ENCODE results near the gene CAMSAP2. TPM values are rescaled to one million over a fixed set of nuclear protein-coding genes. Genes with fewer than 3 reads are reported as not detected.

The CAMSAP2 gene
- total and polyA plus RNA-seq, 2 of the 4 experiments (the other 2 are of a cell fraction) = 8.3 to 29.4 TPM

- Histone ChIP-seq H2AK9ac (replicated peaks; ENCODE audit: low read depth, low read length, poor library complexity) (no peak overlapping the region), H3K4me2 (ENCODE audit: low read depth, low read length) (no peak overlapping the region), H3K56ac (ENCODE audit: extremely low read depth, insufficient read depth, low read length) (no peak overlapping the region), H3K9me3 (ENCODE audit: control insufficient read depth, insufficient read depth, low read length) (no peaks in the 10 kb centered on the region), H2BK15ac (ENCODE audit: low read depth, low read length) (no peak overlapping the region), H3K4ac (ENCODE audit: low read depth, low read length) (no peak overlapping the region), H3K14ac (replicated peaks; ENCODE audit: low read depth, low read length) (no peak overlapping the region), H4K8ac (ENCODE audit: low read depth in 2 of 2, low read length in 2 of 2) (no peak overlapping the region), H3K4me3 (ENCODE audit: insufficient read depth, low read depth, low read length) (no peak overlapping the region), H3K23ac (ENCODE audit: low read depth, low read length) (no peak overlapping the region; the same call in 1 of the 2 replicates), H3K79me1 (ENCODE audit: low read depth in 1 of 2, low read length in 2 of 2) (peaks cover 6 to 31% of the 10 kb centered on the region in 2 experiments; a peak in 3 of 4 replicates), H3K9ac (ENCODE audit: low read depth, low read length) (no peak overlapping the region), H2BK20ac (ENCODE audit: low read depth, low read length) (no peak overlapping the region), H4K20me1 (ENCODE audit: insufficient read depth, low read length) (no peaks in the 10 kb centered on the region), H2AK5ac (ENCODE audit: low read depth, low read length) (no peak overlapping the region), H2BK5ac (ENCODE audit: low read depth, low read length, poor library complexity, severe bottlenecking) (no peak overlapping the region), H2AFZ (replicated peaks; ENCODE audit: low read length, poor library complexity) (no peak overlapping the region), H4K5ac (ENCODE audit: low read depth, low read length) (no peak overlapping the region), H3K27me3 (ENCODE audit: control insufficient read depth, insufficient read depth, low read length) (no peaks in the 10 kb centered on the region), H3K18ac (ENCODE audit: low read depth, low read length) (no peak overlapping the region), H3K4me1 (ENCODE audit: control insufficient read depth, insufficient read depth, low read length) (no peaks in the 10 kb centered on the region), H3K27ac (ENCODE audit: insufficient read depth, low read length) (no peak overlapping the region), H2BK120ac (ENCODE audit: low read depth, low read length) (no peak overlapping the region), H4K91ac (ENCODE audit: insufficient read depth, low read depth, low read length) (no peak overlapping the region), H3K9me1 (ENCODE audit: insufficient read depth, low read length) (0 out of 2 replicates have a peak, but pooled peaks cover 4% of the 10 kb centered on the region), H3K36me3 (ENCODE audit: control insufficient read depth, insufficient read depth, low read length) (peaks cover 21% of the 10 kb centered on the region)
- in situ Hi-C loops (cut with MboI; ENCODE audit: low sequenced_read_pairs) = no loop called here
- dilution Hi-C loops (cut with HindIII; ENCODE audit: low sequenced_read_pairs, unreplicated experiment) = no loop called here
- DNase-seq (no peak), ATAC-seq (ENCODE audit: low read depth) (no peak)
- BruUV-seq (replicated peaks) = no TSS peak
- intact Hi-C loops (cut with micrococcal nuclease) = no loop called here
- 100% methylated on average over 1 of the region's 4 CpGs; no CpG with 5 or more reads in 1 of the 2 experiments for WGBS, 2 experiments (ENCODE audit: extremely low coverage in 2 of 2, insufficient read length in 1 of 2)
- CTCF ChIA-PET = interaction anchor here (0.7 kb wide), 1 partner anchor 205 kb away, joined by 3 read pairs; no protein-coding TSS in a partner anchor
- TF ChIP-seq SMC3 (IDR thresholded peaks at IDR 0.05; ENCODE audit: low read depth, low read length) = no peak
- POLR2A ChIA-PET (ENCODE audit: unreplicated experiment) = no interaction called here
Measured at GRCh38 chr1:200845360-200845759, 106.7 kb downstream of the CAMSAP2 start.

Data from IMR-90 (cell line).